ENCODE results near the gene POFUT2.

POFUT2 gene

DNA sequence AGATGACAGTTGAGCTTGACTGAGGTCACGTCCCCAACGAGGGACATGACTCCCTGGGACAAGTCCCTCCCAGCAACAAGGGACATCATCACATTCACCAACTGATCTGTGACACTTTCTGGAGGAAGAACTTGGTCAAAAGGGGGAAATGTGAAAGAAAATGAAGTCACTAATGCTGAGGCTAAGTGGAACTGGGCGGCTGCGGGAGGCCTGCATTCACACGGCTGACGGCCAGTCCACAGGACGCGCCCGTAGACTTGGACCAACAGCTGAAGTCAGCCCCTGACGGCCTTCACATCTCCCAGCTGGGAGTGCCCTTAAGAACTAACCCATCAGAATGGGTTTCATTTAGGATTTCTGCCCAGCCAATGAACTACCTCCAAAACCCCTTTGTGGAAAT is 26.6 kb downstream of the POFUT2 start:
- peaks cover 27% of the 10 kb centered on the region for H3K36me3 ChIP-seq (ENCODE audit: control insufficient read depth, low read depth, low read length)
- no peak overlapping the region for H3K27ac ChIP-seq (ENCODE audit: low read length)
- H3K27me3 ChIP-seq (ENCODE audit: control insufficient read depth, insufficient read depth, low read length), result no peaks in the 10 kb centered on the region
- H3K4me1 ChIP-seq (ENCODE audit: control insufficient read depth, low read depth, low read length), result no peaks in the 10 kb centered on the region
- no peaks in the 10 kb centered on the region for H3K9me3 ChIP-seq (ENCODE audit: control insufficient read depth, low read depth, low read length)
- no peak overlapping the region for H3K9ac ChIP-seq (ENCODE audit: low read length)
- no peak overlapping the region for H3K4me3 ChIP-seq (ENCODE audit: low read length)

DNA sequence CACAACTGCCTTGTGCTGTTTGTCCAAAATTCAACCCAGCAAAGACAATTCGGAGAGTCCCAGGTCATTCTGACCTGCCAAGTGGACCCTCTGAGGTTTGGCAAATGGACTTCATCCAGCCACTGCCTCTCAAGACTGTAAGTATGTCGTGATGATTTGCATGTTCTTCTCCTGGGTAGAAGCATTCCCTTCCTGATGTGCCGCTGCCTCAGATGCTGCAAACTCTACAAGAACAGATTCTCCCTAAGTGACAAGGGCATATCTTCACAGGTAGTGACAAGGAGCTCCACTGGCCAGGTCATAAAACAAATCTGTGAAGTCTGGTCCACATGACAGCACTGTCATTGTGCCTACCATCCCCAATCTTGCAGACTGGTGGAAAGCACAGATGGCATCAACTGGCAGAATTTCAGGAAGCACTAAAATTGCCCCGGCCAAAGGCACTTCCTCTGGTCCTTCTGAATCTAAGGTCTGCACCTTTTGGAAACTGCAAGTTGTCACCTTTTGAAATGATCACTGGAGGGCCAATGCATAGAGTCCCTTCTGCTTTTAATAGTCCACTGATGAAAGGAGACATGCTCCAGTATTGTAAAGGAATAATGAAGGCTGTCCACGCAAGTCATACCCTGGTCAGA is 27.4 kb downstream of the POFUT2 start:
- Histone ChIP-seq H3K4me1 (ENCODE audit: control insufficient read depth, low read depth, low read length) (no peaks in the 10 kb centered on the region), H3K36me3 (ENCODE audit: control insufficient read depth, low read depth, low read length) (peaks cover 19% of the 10 kb centered on the region), H3K27me3 (ENCODE audit: control insufficient read depth, insufficient read depth, low read length) (no peaks in the 10 kb centered on the region), H3K27ac (ENCODE audit: low read length) (no peak overlapping the region), H3K9ac (ENCODE audit: low read length) (no peak overlapping the region), H3K4me3 (ENCODE audit: low read length) (no peak overlapping the region), H3K9me3 (ENCODE audit: control insufficient read depth, low read depth, low read length) (no peaks in the 10 kb centered on the region)

DNA sequence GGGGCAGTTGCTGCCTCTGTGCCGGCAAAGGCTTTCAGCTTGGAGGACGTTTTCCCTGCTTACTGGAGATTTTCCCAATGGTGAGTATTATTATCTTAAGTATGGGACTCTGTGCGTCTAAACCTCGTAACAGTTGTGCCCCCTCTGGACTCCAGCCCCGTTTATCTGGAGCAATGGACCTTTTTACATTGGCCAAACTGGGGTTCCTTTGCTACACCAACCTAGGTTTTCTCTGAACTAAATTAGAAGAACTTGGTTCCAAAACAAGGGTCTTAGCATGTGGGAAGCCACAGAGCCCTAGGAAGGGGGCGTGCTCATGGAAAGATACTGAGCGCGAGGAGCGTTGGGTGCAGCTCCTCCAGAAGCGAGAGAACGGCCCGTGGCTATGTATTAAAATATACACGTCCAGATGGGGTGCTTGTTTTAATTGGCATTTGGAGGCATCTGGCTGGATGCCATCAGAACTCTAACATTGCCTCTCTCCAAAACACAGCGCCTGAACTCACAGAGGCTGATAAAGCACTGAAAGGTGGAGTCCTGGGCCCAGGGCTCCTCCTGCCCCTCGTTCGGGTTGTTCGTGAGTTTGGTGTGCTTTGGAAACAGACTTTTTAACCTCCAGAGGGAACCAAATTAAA is 28.4 kb downstream of the POFUT2 start:
- Histone ChIP-seq H3K36me3 (ENCODE audit: control insufficient read depth, low read depth, low read length) (peaks cover 13% of the 10 kb centered on the region), H3K4me3 (ENCODE audit: low read length) (no peak overlapping the region)

DNA sequence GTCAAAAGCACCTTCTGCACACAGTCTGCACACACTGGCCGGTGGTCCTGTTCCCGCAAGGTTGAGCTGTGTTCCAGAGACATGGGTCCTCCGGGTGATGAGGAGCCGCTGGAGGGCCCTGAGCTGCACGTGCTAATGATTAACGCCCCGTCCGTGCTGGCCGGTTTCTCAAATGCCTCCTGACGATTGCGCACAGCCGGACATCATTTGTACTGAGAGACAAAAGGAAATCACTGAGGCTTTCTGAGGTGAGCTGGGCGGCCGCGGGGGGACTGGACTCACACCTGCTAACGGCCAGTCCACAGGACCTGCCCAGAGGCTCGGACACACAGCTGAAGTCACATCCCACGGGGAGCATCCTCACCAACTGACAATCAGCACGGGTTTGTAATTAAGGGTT is 29.2 kb downstream of the POFUT2 start:
- Histone ChIP-seq H3K4me3 (ENCODE audit: low read length) (no peak overlapping the region), H3K4me1 (ENCODE audit: control insufficient read depth, low read depth, low read length) (no peaks in the 10 kb centered on the region), H3K9me3 (ENCODE audit: control insufficient read depth, low read depth, low read length) (no peaks in the 10 kb centered on the region), H3K27me3 (ENCODE audit: control insufficient read depth, insufficient read depth, low read length) (no peaks in the 10 kb centered on the region), H3K36me3 (ENCODE audit: control insufficient read depth, low read depth, low read length) (peaks cover 5% of the 10 kb centered on the region), H3K9ac (ENCODE audit: low read length) (no peak overlapping the region), H3K27ac (ENCODE audit: low read length) (no peak overlapping the region)

More for the DNA sequence above, 28.4 kb downstream of the POFUT2 start:
- H3K9ac ChIP-seq (ENCODE audit: low read length), result no peak overlapping the region
- H3K27ac ChIP-seq (ENCODE audit: low read length), result no peak overlapping the region
- no peaks in the 10 kb centered on the region for H3K27me3 ChIP-seq (ENCODE audit: control insufficient read depth, insufficient read depth, low read length)
- no peaks in the 10 kb centered on the region for H3K4me1 ChIP-seq (ENCODE audit: control insufficient read depth, low read depth, low read length)
- H3K9me3 ChIP-seq (ENCODE audit: control insufficient read depth, low read depth, low read length), result no peaks in the 10 kb centered on the region

DNA sequence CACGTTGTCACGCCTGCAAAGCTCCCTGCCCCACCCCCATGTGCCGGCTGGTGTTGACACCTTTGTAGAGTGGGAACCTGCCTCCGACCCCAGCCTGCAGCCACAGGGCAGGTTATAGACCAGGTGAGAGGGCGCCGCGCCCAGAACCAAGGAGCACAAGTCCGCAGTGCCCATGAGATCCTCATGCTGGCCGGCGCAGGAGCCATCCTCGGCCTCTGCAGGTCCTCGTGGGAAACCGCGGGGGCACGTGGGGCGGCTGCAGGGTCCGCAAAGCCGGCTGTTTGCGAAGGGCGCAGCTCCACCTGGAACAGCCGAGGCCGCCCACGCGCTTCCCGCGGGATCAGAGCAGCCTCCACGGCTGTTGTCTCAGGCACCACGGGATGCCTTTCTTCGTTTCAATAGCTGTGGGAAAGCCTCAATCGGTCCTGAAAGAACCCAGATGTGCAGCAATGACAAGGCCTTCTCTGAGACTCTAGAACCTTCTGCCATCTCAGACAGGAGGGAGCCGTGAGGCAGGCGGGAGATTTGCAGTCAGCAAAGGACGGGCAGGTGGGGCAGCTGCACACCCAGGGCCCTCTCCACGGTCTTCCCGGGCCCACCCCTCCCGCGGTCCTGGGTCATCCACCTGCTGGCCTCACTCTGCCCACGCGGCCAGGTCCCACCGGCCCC is 29.9 kb downstream of the POFUT2 start:
- H3K36me3 ChIP-seq (ENCODE audit: control insufficient read depth, low read depth, low read length), result no peaks in the 10 kb centered on the region
- no peaks in the 10 kb centered on the region for H3K4me1 ChIP-seq (ENCODE audit: control insufficient read depth, low read depth, low read length)
- H3K9ac ChIP-seq (ENCODE audit: low read length), result no peak overlapping the region
- no peak overlapping the region for H3K4me3 ChIP-seq (ENCODE audit: low read length)
- no peaks in the 10 kb centered on the region for H3K27me3 ChIP-seq (ENCODE audit: control insufficient read depth, insufficient read depth, low read length)
- no peaks in the 10 kb centered on the region for H3K9me3 ChIP-seq (ENCODE audit: control insufficient read depth, low read depth, low read length)
- no peak overlapping the region for H3K27ac ChIP-seq (ENCODE audit: low read length)

DNA sequence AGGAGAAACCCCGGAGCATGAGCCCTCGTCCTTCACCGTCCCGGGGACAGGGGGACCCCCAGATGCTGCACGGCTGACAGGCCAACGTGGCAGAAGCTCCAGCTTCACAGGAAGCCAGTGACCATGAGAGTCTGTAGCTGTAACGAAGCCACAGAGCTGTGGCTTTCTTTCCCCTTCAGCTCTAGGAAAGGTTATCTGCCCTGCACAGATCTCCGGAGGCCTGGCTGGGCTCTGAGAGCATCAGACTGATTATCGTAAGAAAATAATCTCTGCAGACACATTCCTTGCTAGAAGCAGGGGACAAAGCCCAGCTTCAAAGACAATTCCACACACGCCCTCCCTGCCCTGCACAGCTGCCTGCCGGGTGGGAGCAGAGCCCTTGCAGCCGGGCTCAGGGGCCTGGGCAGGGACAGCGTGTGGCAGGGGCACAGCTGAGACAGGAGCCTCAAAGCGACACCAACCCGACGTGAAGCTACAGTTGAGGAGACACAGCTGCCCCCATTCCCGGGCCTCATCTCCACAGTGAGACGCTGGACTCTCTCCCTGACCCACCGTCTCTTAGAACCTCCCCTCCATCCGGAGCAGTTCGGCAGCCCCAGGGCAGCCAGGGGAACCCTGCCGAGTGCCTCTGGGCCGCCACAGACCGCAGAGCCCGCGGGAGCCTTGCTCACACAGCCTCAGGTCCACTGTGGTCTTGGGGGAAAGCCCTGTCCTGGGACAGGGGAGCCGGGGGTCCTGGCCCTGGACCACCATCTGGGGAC is 30.6 kb downstream of the POFUT2 start:
- H3K27ac ChIP-seq (ENCODE audit: low read length), result no peak overlapping the region
- no peaks in the 10 kb centered on the region for H3K4me1 ChIP-seq (ENCODE audit: control insufficient read depth, low read depth, low read length)
- no peaks in the 10 kb centered on the region for H3K9me3 ChIP-seq (ENCODE audit: control insufficient read depth, low read depth, low read length)
- H3K9ac ChIP-seq (ENCODE audit: low read length), result no peak overlapping the region
- H3K36me3 ChIP-seq (ENCODE audit: control insufficient read depth, low read depth, low read length), result no peaks in the 10 kb centered on the region
- no peak overlapping the region for H3K4me3 ChIP-seq (ENCODE audit: low read length)
- no peaks in the 10 kb centered on the region for H3K27me3 ChIP-seq (ENCODE audit: control insufficient read depth, insufficient read depth, low read length)

DNA sequence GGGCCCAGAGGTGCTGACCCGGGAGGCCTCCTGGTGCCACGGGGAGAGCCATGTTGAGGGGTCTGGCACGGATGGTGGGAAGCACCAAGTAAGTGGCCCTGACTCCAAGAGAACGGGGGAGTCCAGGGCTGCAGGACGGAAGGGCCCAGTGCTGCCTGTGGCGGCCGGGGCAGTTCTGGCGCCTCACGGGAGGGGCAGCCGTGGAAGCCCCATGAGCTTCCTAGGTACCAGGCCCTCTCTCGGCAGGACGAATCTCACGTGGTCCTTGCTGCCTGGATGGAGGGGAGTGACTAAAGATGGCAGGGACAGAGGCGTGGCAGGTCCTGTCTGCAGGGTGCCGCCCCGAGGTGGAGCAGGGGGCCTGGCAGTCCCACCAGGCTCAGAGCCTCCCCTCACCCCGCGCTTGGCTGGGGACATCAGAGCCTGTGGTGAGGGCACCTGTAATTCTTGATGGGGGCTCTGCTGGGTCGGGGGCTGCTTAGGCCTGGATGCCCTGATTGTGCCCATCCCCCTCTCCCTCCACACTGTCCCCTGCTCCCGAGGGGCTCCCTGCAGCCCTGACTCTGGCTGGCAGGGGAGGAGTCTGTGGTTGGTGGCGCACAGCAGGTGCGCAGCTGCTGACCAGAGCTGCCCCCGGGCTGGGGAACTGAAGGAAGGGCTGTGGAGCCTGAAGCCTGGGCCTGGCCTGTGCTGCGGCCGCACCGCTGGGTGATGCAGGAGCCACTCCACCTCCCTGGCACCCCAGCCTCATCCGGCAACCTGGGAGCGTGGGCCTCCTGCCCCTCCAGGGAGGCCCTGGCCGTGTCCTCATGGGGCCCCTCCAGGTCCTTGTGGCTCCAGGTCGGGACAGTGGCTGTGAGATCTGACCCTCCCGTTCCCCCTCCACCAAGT is 31.4 kb downstream of the POFUT2 start:
- Histone ChIP-seq H3K27ac (ENCODE audit: low read length) (no peak overlapping the region), H3K9me3 (ENCODE audit: control insufficient read depth, low read depth, low read length) (no peaks in the 10 kb centered on the region), H3K27me3 (ENCODE audit: control insufficient read depth, insufficient read depth, low read length) (no peaks in the 10 kb centered on the region), H3K36me3 (ENCODE audit: control insufficient read depth, low read depth, low read length) (no peaks in the 10 kb centered on the region), H3K4me1 (ENCODE audit: control insufficient read depth, low read depth, low read length) (no peaks in the 10 kb centered on the region), H3K9ac (ENCODE audit: low read length) (no peak overlapping the region), H3K4me3 (ENCODE audit: low read length) (no peak overlapping the region)

DNA sequence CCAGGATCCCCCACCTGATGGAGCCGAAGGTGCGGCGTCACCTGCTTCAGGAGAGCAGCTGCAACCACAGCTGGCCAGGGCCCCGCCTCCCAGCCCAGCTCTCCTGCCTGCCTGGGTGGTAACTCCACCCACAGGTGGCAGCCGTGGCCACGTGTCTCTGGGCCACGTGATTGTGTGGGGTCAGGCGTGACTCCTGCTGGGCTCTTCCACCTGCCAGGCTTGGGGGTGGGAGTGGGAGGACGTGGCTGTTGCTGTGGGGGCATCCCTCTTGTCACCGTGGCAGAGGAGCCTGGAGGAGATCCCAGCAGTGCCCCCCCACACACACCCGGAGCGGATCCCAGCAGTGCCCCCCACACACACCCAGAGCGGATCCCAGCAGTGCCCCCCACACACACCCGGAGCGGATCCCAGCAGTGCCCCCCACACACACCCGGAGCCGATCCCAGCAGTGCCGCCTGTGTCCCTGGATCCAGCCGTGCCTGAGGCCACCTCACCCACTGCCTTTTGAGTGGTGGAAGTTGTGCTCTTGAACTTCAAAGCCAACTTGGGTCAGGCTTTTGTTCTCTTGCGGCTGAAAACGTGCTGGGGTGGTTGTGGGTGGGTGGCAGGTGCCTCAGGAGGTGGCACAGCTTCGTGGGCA is 32.2 kb downstream of the POFUT2 start:
- Histone ChIP-seq H3K27me3 (ENCODE audit: control insufficient read depth, insufficient read depth, low read length) (no peaks in the 10 kb centered on the region), H3K27ac (ENCODE audit: low read length) (no peak overlapping the region), H3K4me1 (ENCODE audit: control insufficient read depth, low read depth, low read length) (no peaks in the 10 kb centered on the region), H3K36me3 (ENCODE audit: control insufficient read depth, low read depth, low read length) (no peaks in the 10 kb centered on the region), H3K9ac (ENCODE audit: low read length) (no peak overlapping the region), H3K9me3 (ENCODE audit: control insufficient read depth, low read depth, low read length) (no peaks in the 10 kb centered on the region), H3K4me3 (ENCODE audit: low read length) (no peak overlapping the region)

DNA sequence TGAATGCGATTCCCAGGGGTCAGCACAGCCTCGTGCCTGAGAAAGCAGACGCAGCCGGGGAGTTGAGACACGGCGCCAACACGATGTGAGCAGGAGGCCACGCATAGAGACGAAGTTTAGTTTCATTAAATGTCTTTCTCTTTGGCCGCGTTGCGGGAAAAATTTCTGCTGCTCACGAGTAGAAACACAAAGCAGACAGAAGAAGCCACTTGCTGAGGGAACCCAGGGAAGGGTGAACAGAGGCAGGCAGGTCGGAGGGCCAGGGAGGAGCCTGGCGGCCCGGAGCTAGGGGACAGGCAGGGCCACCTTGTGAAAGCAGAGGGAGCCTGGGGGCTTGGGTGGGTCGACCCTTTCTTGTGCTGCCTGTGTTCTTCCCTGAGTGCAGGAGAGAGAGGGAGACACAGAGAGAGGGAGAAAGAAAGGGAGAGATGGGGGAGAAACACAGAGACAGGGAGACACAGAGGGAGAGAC is 33.2 kb downstream of the POFUT2 start:
- Histone ChIP-seq H3K9me3 (ENCODE audit: control insufficient read depth, low read depth, low read length) (no peaks in the 10 kb centered on the region), H3K36me3 (ENCODE audit: control insufficient read depth, low read depth, low read length) (no peaks in the 10 kb centered on the region), H3K4me3 (ENCODE audit: low read length) (no peak overlapping the region), H3K27ac (ENCODE audit: low read length) (no peak overlapping the region), H3K9ac (ENCODE audit: low read length) (no peak overlapping the region), H3K4me1 (ENCODE audit: control insufficient read depth, low read depth, low read length) (peaks cover under 1% of the 10 kb centered on the region), H3K27me3 (ENCODE audit: control insufficient read depth, insufficient read depth, low read length) (no peaks in the 10 kb centered on the region)

DNA sequence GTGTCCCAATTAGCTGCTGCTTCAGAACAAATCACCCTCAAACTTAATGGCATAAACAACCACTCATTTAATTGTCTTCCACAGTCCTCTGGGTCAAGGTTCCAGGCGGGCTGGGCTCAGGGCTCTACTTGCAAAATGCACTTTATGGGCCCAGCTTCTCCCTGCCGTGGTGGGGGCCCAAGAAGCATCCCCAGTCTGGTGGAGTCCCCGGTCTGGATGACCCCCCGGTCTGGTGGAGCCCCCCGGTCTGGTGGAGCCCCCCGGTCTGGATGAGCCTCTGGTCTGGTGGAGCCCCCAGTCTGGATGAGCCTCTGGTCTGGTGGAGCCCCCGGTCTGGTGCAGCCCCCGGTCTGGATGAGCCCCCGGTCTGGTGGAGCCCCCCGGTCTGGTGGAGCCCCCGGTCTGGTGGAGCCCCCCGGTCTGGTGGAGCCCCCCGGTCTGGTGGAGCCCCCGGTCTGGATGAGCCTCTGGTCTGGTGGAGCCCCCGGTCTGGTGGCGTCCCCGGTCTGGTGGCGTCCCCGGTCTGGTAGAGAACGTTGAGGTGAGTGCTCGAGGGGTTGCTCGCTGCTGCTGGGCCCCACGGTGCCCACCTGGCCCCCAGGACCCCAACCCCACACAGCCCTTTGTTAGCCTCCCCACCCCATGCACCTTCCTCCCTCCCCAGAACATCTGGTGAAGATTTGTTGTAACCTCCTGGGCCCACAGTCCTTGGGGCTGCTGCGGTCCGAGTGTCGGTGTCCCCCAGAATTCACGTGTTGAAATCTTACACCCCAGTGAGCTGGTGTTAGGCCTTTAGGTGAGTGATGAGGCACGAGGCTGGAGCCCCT is 33.8 kb downstream of the POFUT2 start:
- Histone ChIP-seq H3K27me3 (ENCODE audit: control insufficient read depth, insufficient read depth, low read length) (no peaks in the 10 kb centered on the region), H3K36me3 (ENCODE audit: control insufficient read depth, low read depth, low read length) (no peaks in the 10 kb centered on the region), H3K9me3 (ENCODE audit: control insufficient read depth, low read depth, low read length) (no peaks in the 10 kb centered on the region), H3K4me3 (ENCODE audit: low read length) (no peak overlapping the region), H3K27ac (ENCODE audit: low read length) (no peak overlapping the region), H3K9ac (ENCODE audit: low read length) (no peak overlapping the region), H3K4me1 (ENCODE audit: control insufficient read depth, low read depth, low read length) (peaks cover 7% of the 10 kb centered on the region)

Measured in iPS-18a (cell line).